Thyroid gland (tissue), 4 donors: ENCODE measurements around the gene CNOT10.
"Not testable (repeated sequence)": the region's sequence is repeated elsewhere in the genome, so short reads cannot be mapped to it uniquely, and the experiment has no call there.

Source experiments
- CTCF ChIP-seq, 6 experiments: fragments of 200-600 bp in 3 of 6; fragments of 450-650 bp in 3 of 6; sonication (generic) in 3 of 6; IDR thresholded peaks; one replicate each; pipeline ENCODE4 v1.5.1; 2016 to 2019; ENCODE audit warnings: antibody characterized with exemption in 6 of 6, mild to moderate bottlenecking in 2 of 6, inconsistent platforms in 1 of 6, moderate library complexity in 1 of 6
- POLR2A ChIP-seq, 2 donors: fragments of 450-650 bp; IDR thresholded peaks; one replicate each; pipeline ENCODE4 v1.6.1; 2017; ENCODE audit warnings: antibody characterized with exemption in 2 of 2, mild to moderate bottlenecking in 2 of 2, moderate library complexity in 1 of 2

DNA sequence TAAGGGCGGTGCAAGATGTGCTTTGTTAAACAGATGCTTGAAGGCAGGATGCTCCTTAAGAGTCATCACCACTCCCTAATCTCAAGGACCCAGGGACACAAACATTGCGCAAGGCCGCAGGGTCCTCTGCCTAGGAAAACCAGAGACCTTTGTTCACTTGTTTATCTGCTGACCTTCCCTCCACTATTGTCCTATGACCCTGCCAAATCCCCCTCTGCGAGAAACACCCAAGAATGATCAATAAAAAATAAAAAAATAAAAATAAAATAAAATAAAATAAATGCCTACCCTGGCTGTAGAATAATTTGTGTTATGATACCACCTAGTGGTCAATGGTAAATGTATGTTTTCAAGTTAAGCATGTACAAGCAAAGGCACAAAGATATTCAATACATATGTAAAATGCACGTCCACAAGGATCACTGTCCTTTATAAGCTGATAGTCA is 20.3 kb upstream of the CNOT10 start:
- peak; percentile 26 to 83 (median 42) for TF ChIP-seq CTCF (IDR thresholded peaks at IDR 0.05)
- not testable (repeated sequence) for TF ChIP-seq POLR2A (IDR thresholded peaks at IDR 0.05)
